Measurements from ENCODE around the gene ARHGAP28. TPM values are rescaled to one million over a fixed set of nuclear protein-coding genes. Genes with fewer than 3 reads are reported as not detected.

The ARHGAP28 gene
- total and polyA plus RNA-seq, 10 of the 15 experiments (the other 5 are each of a cell fraction or from before 2014, with no cell fraction given): not detected

DNA sequence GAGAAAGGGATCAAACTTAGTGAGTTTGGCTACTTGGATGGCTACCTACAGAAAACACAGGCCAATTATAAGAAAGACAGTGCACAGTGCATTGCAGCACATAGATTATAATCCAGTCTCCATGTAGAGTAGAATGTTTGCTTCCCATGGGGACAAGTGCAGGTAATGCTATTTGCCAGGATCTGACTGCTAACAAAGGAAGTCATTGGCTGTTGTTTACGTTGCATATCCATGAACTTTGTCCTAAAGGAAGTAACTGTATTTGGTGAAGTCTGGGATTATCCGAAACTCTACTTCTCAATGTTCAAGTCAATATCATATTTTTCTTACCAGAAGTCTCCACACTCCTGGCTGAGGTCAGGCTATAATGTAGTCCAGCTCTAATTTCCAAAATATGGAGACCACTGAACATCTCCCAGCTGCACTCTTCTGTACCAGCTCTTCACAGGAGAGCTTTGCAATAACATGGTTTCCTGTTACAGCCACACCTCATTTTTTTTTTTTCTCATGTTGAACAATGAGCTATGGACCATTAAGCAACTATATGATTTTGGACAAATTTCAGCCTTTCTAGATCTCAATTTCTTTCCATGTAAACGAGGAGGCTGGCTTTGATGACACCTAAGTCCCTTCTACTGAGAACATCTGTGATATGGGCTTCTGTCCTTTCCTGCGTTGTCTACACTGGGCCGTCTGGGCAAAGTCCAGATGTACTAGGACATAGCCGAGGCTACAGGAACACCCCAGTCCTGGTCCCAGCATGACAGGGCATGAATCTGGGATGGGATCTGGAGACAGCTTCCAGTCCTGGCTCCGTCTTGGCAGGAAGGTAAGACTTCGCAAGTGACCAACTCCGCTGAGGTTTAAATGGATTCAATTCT lies 233.3 kb downstream of the ARHGAP28 start:
- ChIA-PET POLR2A (no interaction called here), SMC1A (ENCODE audit: uncharacterized antibody, unreplicated experiment) (no interaction called here), RAD21 (ENCODE audit: unreplicated experiment) (no interaction called here), CTCF (no interaction called here)
- Histone ChIP-seq H4K20me1 (ENCODE audit: control insufficient read depth, insufficient read depth) (no peaks in the 10 kb centered on the region), H2AFZ (ENCODE audit: control insufficient read depth, low read depth, low read length) (no peak overlapping the region), H3K27ac (ENCODE audit: control insufficient read depth, insufficient read depth) (no peak overlapping the region), H3K9ac (ENCODE audit: control insufficient read depth, insufficient read depth, low read length) (no peak overlapping the region), H3K27me3 (replicated peaks in 1 of 2; ENCODE audit: control insufficient read depth in 2 of 2, insufficient read depth in 2 of 2, low read length in 1 of 2) (no peaks in the 10 kb centered on the region; a peak in 2 of 4 replicates), H3K4me3 (no peak overlapping the region), H3K9me3 (replicated peaks; ENCODE audit: control insufficient read depth, insufficient read depth, low read length) (no peaks in the 10 kb centered on the region), H3K4me1 (ENCODE audit: control insufficient read depth, insufficient read depth, low read length) (no peaks in the 10 kb centered on the region), H3K79me2 (ENCODE audit: control insufficient read depth, insufficient read depth, low read length) (no peaks in the 10 kb centered on the region), H3K36me3 (ENCODE audit: control insufficient read depth in 2 of 2, insufficient read depth in 2 of 2, low read length in 1 of 2) (no peaks in the 10 kb centered on the region), H3K4me2 (ENCODE audit: control insufficient read depth, insufficient read depth) (no peak overlapping the region)
- 43% methylated on average over 9 of the region's 9 CpGs for WGBS (ENCODE audit: insufficient coverage, insufficient replicate concordance, low lambda C conversion rate, missing lambda C conversion rate)
- intact Hi-C loops (cut with micrococcal nuclease; ENCODE audit: unreplicated experiment): no loop called here
- ATAC-seq (no peak), DNase-seq (ENCODE audit: low read depth, low spot score) (no peak), FAIRE-seq (no peak)
- BruUV-seq (replicated peaks): no TSS peak
- TF ChIP-seq RUNX3 (IDR thresholded peaks at IDR 0.05; ENCODE audit: low read length): no peak
- TF ChIP-seq NRF1 (conservative IDR thresholded peaks at IDR 0.05; ENCODE audit: low read depth, low read length): no peak
- TF ChIP-seq KDM1A (IDR thresholded peaks at IDR 0.05; ENCODE audit: borderline replicate concordance): no peak
- in situ Hi-C loops (cut with MboI): loop anchor here (10.0 kb wide), 1 partner anchor 62 kb away; no protein-coding TSS in a partner anchor

- in situ Hi-C loops (cut with MboI): loop anchor here (10.0 kb wide), 1 partner anchor 61 kb away; no protein-coding TSS in a partner anchor
- no peak for DNase-seq (ENCODE audit: low read depth, low spot score)
- POLR2A ChIA-PET: no interaction called here
These were observed 234.1 kb downstream of the ARHGAP28 start for GRCh38 chr18:6963452-6964097.

More at GRCh38 chr18:6963452-6964097, 234.1 kb downstream of the ARHGAP28 start:
- Histone ChIP-seq H3K4me3 (no peak overlapping the region), H3K27ac (ENCODE audit: control insufficient read depth, insufficient read depth) (no peak overlapping the region), H4K20me1 (ENCODE audit: control insufficient read depth, insufficient read depth) (no peaks in the 10 kb centered on the region), H3K4me2 (ENCODE audit: control insufficient read depth, insufficient read depth) (no peak overlapping the region), H2AFZ (ENCODE audit: control insufficient read depth, low read depth, low read length) (no peak overlapping the region), H3K9ac (ENCODE audit: control insufficient read depth, insufficient read depth, low read length) (no peak overlapping the region), H3K9me3 (replicated peaks; ENCODE audit: control insufficient read depth, insufficient read depth, low read length) (no peaks in the 10 kb centered on the region), H3K27me3 (replicated peaks in 1 of 2; ENCODE audit: control insufficient read depth in 2 of 2, insufficient read depth in 2 of 2, low read length in 1 of 2) (no peaks in the 10 kb centered on the region; a peak in 2 of 4 replicates), H3K4me1 (ENCODE audit: control insufficient read depth, insufficient read depth, low read length) (no peaks in the 10 kb centered on the region), H3K79me2 (ENCODE audit: control insufficient read depth, insufficient read depth, low read length) (no peaks in the 10 kb centered on the region), H3K36me3 (ENCODE audit: control insufficient read depth in 2 of 2, insufficient read depth in 2 of 2, low read length in 1 of 2) (no peaks in the 10 kb centered on the region)
- no peak for TF ChIP-seq POU2F2 (IDR thresholded peaks at IDR 0.05; ENCODE audit: borderline replicate concordance, low read depth, low read length)
- no peak for TF ChIP-seq MTA3 (IDR thresholded peaks at IDR 0.05; ENCODE audit: borderline replicate concordance, low read length)
- TF ChIP-seq BHLHE40 (IDR thresholded peaks at IDR 0.05; ENCODE audit: borderline replicate concordance in 1 of 2, low read depth in 2 of 2, low read length in 1 of 2): no peak
- TF ChIP-seq CBX5 (IDR thresholded peaks at IDR 0.05; ENCODE audit: low read depth): no peak
- no peak for TF ChIP-seq JUNB (IDR thresholded peaks at IDR 0.05)
- TF ChIP-seq ZNF622 (IDR thresholded peaks at IDR 0.05): no peak
- TF ChIP-seq EP300 (IDR thresholded peaks at IDR 0.05; ENCODE audit: borderline replicate concordance in 1 of 2, control insufficient read depth in 1 of 2, low read depth in 2 of 2, low read length in 2 of 2): no peak
- TF ChIP-seq EGR1 (IDR thresholded peaks at IDR 0.05; ENCODE audit: borderline replicate concordance in 1 of 2, low read depth in 2 of 2, low read length in 2 of 2): no peak
- no peak for TF ChIP-seq BMI1 (IDR thresholded peaks at IDR 0.05; ENCODE audit: borderline replicate concordance)
- TF ChIP-seq YBX1 (IDR thresholded peaks at IDR 0.05): no peak
- no peak for TF ChIP-seq MTA2 (IDR thresholded peaks at IDR 0.05; ENCODE audit: low read depth)
- no peak for TF ChIP-seq USF2 (IDR thresholded peaks at IDR 0.05; ENCODE audit: borderline replicate concordance, low read depth, low read length)
- no TSS peak for BruUV-seq (replicated peaks)
- FAIRE-seq: no peak
- no peak for ATAC-seq
- 0% methylated on average over 2 of the region's 2 CpGs for WGBS (ENCODE audit: insufficient coverage, insufficient replicate concordance, low lambda C conversion rate, missing lambda C conversion rate)
- intact Hi-C loops (cut with micrococcal nuclease; ENCODE audit: unreplicated experiment): no loop called here
- ChIA-PET CTCF (no interaction called here), RAD21 (ENCODE audit: unreplicated experiment) (no interaction called here), SMC1A (ENCODE audit: uncharacterized antibody, unreplicated experiment) (no interaction called here)
